Stimulated activated CD8-positive, alpha-beta memory T cell treated with anti-CD3 and anti-CD28 coated beads, Interleukin-12 subunit alpha, Interleukin-12 subunit beta, amount 100 ng/mL, for 4 hours (primary cell): Measurements from ENCODE around the gene GABRA6.
"Not testable (repeated sequence)": the region's sequence is repeated elsewhere in the genome, so short reads cannot be mapped to it uniquely, and the experiment has no call there.

ENCODE experiments used
- DNase-seq: peaks from one replicate; pipeline ENCODE4 v3.0.0-alpha.2; 2020; ENCODE audit warnings: low read depth

The GABRA6 gene

GRCh38 chr5:161685461-161685860 is at the start of gene GABRA6:
Gene GABRA6, plus strand, starts transcription at chr5:161685721. Its CDS starts 269 bp downstream, at chr5:161685990.
- DNase-seq: no peak

- DNase-seq: no peak
Observed at GRCh38 chr5:161637591-161637990, 47.9 kb upstream of the GABRA6 start.

GRCh38 chr5:161641444-161641843 is 44.1 kb upstream of the GABRA6 start:
- DNase-seq: no peak

- DNase-seq: no peak
Observed at GRCh38 chr5:161645264-161645663, 40.3 kb upstream of the GABRA6 start.

- DNase-seq: not testable (repeated sequence)
Observed at GRCh38 chr5:161651926-161652325, 33.6 kb upstream of the GABRA6 start.

GRCh38 chr5:161660806-161661205 is 24.7 kb upstream of the GABRA6 start:
- DNase-seq: no peak

GRCh38 chr5:161663431-161663830 is 22.1 kb upstream of the GABRA6 start:
- no peak for DNase-seq

GRCh38 chr5:161676103-161676502 is 9.4 kb upstream of the GABRA6 start:
- DNase-seq: no peak

GRCh38 chr5:161686149-161686548 is 628 bp downstream of the GABRA6 start:
- DNase-seq: no peak

- DNase-seq: no peak
Observed at GRCh38 chr5:161686881-161687280, 1.4 kb downstream of the GABRA6 start.

GRCh38 chr5:161687316-161687715 is 1.8 kb downstream of the GABRA6 start:
- no peak for DNase-seq

- no peak for DNase-seq
Observed at GRCh38 chr5:161691911-161692310, 6.4 kb downstream of the GABRA6 start.

- DNase-seq: no peak
Observed at GRCh38 chr5:161697001-161697400, 11.5 kb downstream of the GABRA6 start.

GRCh38 chr5:161700065-161700464 is 14.5 kb downstream of the GABRA6 start:
- no peak for DNase-seq

- DNase-seq: no peak
Observed at GRCh38 chr5:161703528-161703927, 18.0 kb downstream of the GABRA6 start.

- DNase-seq: no peak
Observed at GRCh38 chr5:161707382-161707781, 21.9 kb downstream of the GABRA6 start.

- no peak for DNase-seq
Observed at GRCh38 chr5:161709239-161709638, 23.7 kb downstream of the GABRA6 start.

- DNase-seq: no peak
Observed at GRCh38 chr5:161713042-161713441, 27.5 kb downstream of the GABRA6 start.

- DNase-seq: no peak
Observed at GRCh38 chr5:161719157-161719556, 33.6 kb downstream of the GABRA6 start.

- no peak for DNase-seq
Observed at GRCh38 chr5:161720460-161720859, 34.9 kb downstream of the GABRA6 start.

- no peak for DNase-seq
Observed at GRCh38 chr5:161734741-161735140, 49.2 kb downstream of the GABRA6 start.

- no peak for DNase-seq
Observed at GRCh38 chr5:161740433-161740832, 54.9 kb downstream of the GABRA6 start.

GRCh38 chr5:161744276-161744675 is 58.8 kb downstream of the GABRA6 start:
- DNase-seq: no peak

GRCh38 chr5:161745392-161745791 is 59.9 kb downstream of the GABRA6 start:
- DNase-seq: no peak

- DNase-seq: no peak
Observed at GRCh38 chr5:161751265-161751664, 65.7 kb downstream of the GABRA6 start.
